Iris pigment epithelial cell (primary cell): ENCODE data around the gene MT4.

Experiments
- DNase-seq: peaks from one replicate; pipeline ENCODE4 v3.0.0-alpha.2; 2011; ENCODE audit warnings: low read depth

MT4 gene

GRCh38 chr16:56605475-56605874 lies 40.6 kb downstream of the MT4 start:
- no peak for DNase-seq

GRCh38 chr16:56606071-56606475 lies 41.2 kb downstream of the MT4 start:
- peak; percentile 83 for DNase-seq

- peak; percentile 94 for DNase-seq
Observed at GRCh38 chr16:56606476-56607108, 41.7 kb downstream of the MT4 start.

- peak; percentile 98 for DNase-seq
Observed at GRCh38 chr16:56607109-56607618, 42.3 kb downstream of the MT4 start.

GRCh38 chr16:56607675-56608042 lies 42.8 kb downstream of the MT4 start:
- DNase-seq: no peak

- DNase-seq: peak; percentile 99
Observed at GRCh38 chr16:56608043-56608875, 43.4 kb downstream of the MT4 start, which contains the start of gene MT2A. Gene MT2A, plus strand, starts transcription at chr16:56608584. Its CDS starts 72 bp downstream, at chr16:56608656.

- no peak for DNase-seq
Observed at GRCh38 chr16:56608876-56609462, 44.1 kb downstream of the MT4 start.

- DNase-seq: peak; percentile 93
Observed at GRCh38 chr16:56609463-56609921, 44.6 kb downstream of the MT4 start.

- DNase-seq: peak; percentile 98
Observed at GRCh38 chr16:56610017-56610608, 45.2 kb downstream of the MT4 start.

GRCh38 chr16:56610609-56611111 lies 45.8 kb downstream of the MT4 start:
- peak; percentile 70 for DNase-seq

GRCh38 chr16:56611281-56611833 lies 46.5 kb downstream of the MT4 start:
- peak; percentile 71 for DNase-seq

- no peak for DNase-seq
Observed at GRCh38 chr16:56613706-56614105, 48.8 kb downstream of the MT4 start.

- peak; percentile 81 for DNase-seq
Observed at GRCh38 chr16:56614549-56614991, 49.7 kb downstream of the MT4 start.

GRCh38 chr16:56615353-56615752 lies 50.5 kb downstream of the MT4 start:
- DNase-seq: peak; percentile 54

GRCh38 chr16:56616608-56617211 lies 51.8 kb downstream of the MT4 start:
- no peak for DNase-seq

- peak; percentile 82 for DNase-seq
Observed at GRCh38 chr16:56617212-56618085, 52.6 kb downstream of the MT4 start.

GRCh38 chr16:56618138-56618537 lies 53.3 kb downstream of the MT4 start:
- no peak for DNase-seq
